Measurements from ENCODE around the gene KIAA1614. TPM values are rescaled to one million over a fixed set of nuclear protein-coding genes. Genes with fewer than 3 reads are reported as not detected.
A peak's percentile ranks its signal among the peaks of the same experiment; 100 is the strongest.

KIAA1614 gene
- total RNA-seq, 2 experiments from 2014 or later, result 0.06 to 0.80 TPM

GRCh38 chr1:180881806-180882509 is 30.7 kb upstream of the KIAA1614 start:
- Histone ChIP-seq H3K9me3 (ENCODE audit: low read length) (no peaks in the 10 kb centered on the region), H2AFZ (ENCODE audit: low read length) (no peak overlapping the region), H3K79me2 (ENCODE audit: insufficient read depth, low read depth, low read length) (no peaks in the 10 kb centered on the region), H3K4me3 (ENCODE audit: low read depth, low read length, poor library complexity, severe bottlenecking) (no peak overlapping the region), H4K20me1 (ENCODE audit: insufficient read depth, low read length) (no peaks in the 10 kb centered on the region), H3K27ac (ENCODE audit: low read depth, low read length, poor library complexity, severe bottlenecking) (no peak overlapping the region), H3K4me1 (ENCODE audit: insufficient read depth, low read length, poor library complexity, severe bottlenecking) (no peaks in the 10 kb centered on the region), H3K36me3 (ENCODE audit: insufficient read depth, low read length) (no peaks in the 10 kb centered on the region), H3K4me2 (ENCODE audit: low read length) (no peak overlapping the region), H3K9me2 (ENCODE audit: insufficient read depth, low read length) (no peaks in the 10 kb centered on the region)
- ChIA-PET POLR2A (interaction anchor here (0.5 to 0.8 kb wide), 3 partner anchors 28 to 396 kb away, joined by 3 read pairs; no protein-coding TSS in a partner anchor), CTCF (ENCODE audit: unreplicated experiment) (interaction anchor here (0.6 to 1.2 kb wide), 2 partner anchors 260 to 266 kb away, joined by 3 to 6 read pairs; no protein-coding TSS in a partner anchor)
- intact Hi-C loops (cut with micrococcal nuclease; ENCODE audit: unreplicated experiment), result loop anchor here (1.0 to 5.0 kb wide), 4 partner anchors 200 to 540 kb away; no protein-coding TSS in a partner anchor
- TF ChIP-seq CTCF (conservative IDR thresholded peaks at IDR 0.05; ENCODE audit: low read length) (peak; percentile 78), EZH2phosphoT487 (IDR thresholded peaks at IDR 0.05; ENCODE audit: borderline replicate concordance, low read depth, low read length) (no peak)
- peak; percentile 60 for DNase-seq (ENCODE audit: low spot score)
- BruUV-seq (replicated peaks), result no TSS peak

- peaks cover 9% of the 10 kb centered on the region for H3K4me1 ChIP-seq (ENCODE audit: insufficient read depth, low read length, poor library complexity, severe bottlenecking)
- ChIA-PET POLR2A (interaction anchor here (0.5 to 1.0 kb wide), 4 partner anchors 10 to 264 kb away, joined by 3 to 6 read pairs (median 3); no protein-coding TSS in a partner anchor), CTCF (ENCODE audit: unreplicated experiment) (interaction anchor here (0.6 kb wide), 1 partner anchor 10 kb away, joined by 3 read pairs; no protein-coding TSS in a partner anchor)
- intact Hi-C loops (cut with micrococcal nuclease; ENCODE audit: unreplicated experiment), result loop anchor here (5.0 kb wide), 2 partner anchors 198 to 538 kb away; no protein-coding TSS in a partner anchor
- no peaks in the 10 kb centered on the region for H3K79me2 ChIP-seq (ENCODE audit: insufficient read depth, low read depth, low read length)
- no peak for DNase-seq (ENCODE audit: low spot score)
- H3K9me2 ChIP-seq (ENCODE audit: insufficient read depth, low read length), result no peaks in the 10 kb centered on the region
- no peak overlapping the region for H3K4me3 ChIP-seq (ENCODE audit: low read depth, low read length, poor library complexity, severe bottlenecking)
- H3K9me3 ChIP-seq (ENCODE audit: low read length), result no peaks in the 10 kb centered on the region
- TF ChIP-seq CTCF (conservative IDR thresholded peaks at IDR 0.05; ENCODE audit: low read length) (no peak), EZH2phosphoT487 (IDR thresholded peaks at IDR 0.05; ENCODE audit: borderline replicate concordance, low read depth, low read length) (no peak)
- no peaks in the 10 kb centered on the region for H4K20me1 ChIP-seq (ENCODE audit: insufficient read depth, low read length)
- no peak overlapping the region for H3K27ac ChIP-seq (ENCODE audit: low read depth, low read length, poor library complexity, severe bottlenecking)
- no peak overlapping the region for H2AFZ ChIP-seq (ENCODE audit: low read length)
- TSS peak; percentile 38 for BruUV-seq (replicated peaks)
- H3K4me2 ChIP-seq (ENCODE audit: low read length), result no peak overlapping the region
- H3K36me3 ChIP-seq (ENCODE audit: insufficient read depth, low read length), result no peaks in the 10 kb centered on the region
Measured at GRCh38 chr1:180884588-180885300, 28.0 kb upstream of the KIAA1614 start.
